Suprapubic skin (tissue), 4 donors: ENCODE results near the gene MRC2.

ENCODE experiments used
- POLR2A ChIP-seq, 2 donors: fragments of 450-650 bp; IDR thresholded peaks; one replicate each; pipeline ENCODE4 v1.6.1; 2017; ENCODE audit warnings: antibody characterized with exemption in 2 of 2, mild to moderate bottlenecking in 2 of 2, moderate library complexity in 2 of 2
- POLR2AphosphoS5 ChIP-seq, 3 donors: sonication (generic); formaldehyde crosslinking; IDR thresholded peaks; one replicate each; pipeline ENCODE4 v1.6.1; 2017; ENCODE audit warnings: antibody characterized with exemption in 3 of 3
- TF ChIP-seq, protein P1 (sequence below), 2 donors: fragments of 200-600 bp in 1 of 2; fragments of 450-650 bp in 1 of 2; sonication (generic) in 1 of 2; IDR thresholded peaks; one replicate each; pipeline ENCODE4 v1.5.1; 2016 to 2019; ENCODE audit warnings: antibody characterized with exemption in 2 of 2, mild to moderate bottlenecking in 1 of 2, moderate library complexity in 1 of 2

DNA sequence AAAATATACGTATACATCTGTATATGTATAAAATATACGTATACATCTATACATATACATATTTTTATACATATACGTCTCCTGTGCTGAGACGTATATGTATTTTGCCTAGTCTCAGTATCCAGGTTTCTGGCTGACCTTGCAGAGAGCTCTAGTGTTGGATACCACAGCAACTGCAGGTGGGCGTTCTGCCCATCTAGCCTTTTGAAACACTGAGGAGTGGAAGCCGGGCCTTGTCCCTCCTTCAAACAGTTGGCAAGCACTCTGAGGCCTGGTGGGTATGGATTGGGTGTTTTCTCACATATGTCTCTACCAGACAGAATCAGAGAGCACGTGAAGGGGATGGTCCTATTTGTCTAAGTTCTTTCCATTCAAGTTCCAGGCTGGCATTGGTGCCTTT, 39.4 kb upstream of the MRC2 start:
- TF ChIP-seq, protein P1, sequence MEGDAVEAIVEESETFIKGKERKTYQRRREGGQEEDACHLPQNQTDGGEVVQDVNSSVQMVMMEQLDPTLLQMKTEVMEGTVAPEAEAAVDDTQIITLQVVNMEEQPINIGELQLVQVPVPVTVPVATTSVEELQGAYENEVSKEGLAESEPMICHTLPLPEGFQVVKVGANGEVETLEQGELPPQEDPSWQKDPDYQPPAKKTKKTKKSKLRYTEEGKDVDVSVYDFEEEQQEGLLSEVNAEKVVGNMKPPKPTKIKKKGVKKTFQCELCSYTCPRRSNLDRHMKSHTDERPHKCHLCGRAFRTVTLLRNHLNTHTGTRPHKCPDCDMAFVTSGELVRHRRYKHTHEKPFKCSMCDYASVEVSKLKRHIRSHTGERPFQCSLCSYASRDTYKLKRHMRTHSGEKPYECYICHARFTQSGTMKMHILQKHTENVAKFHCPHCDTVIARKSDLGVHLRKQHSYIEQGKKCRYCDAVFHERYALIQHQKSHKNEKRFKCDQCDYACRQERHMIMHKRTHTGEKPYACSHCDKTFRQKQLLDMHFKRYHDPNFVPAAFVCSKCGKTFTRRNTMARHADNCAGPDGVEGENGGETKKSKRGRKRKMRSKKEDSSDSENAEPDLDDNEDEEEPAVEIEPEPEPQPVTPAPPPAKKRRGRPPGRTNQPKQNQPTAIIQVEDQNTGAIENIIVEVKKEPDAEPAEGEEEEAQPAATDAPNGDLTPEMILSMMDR (IDR thresholded peaks at IDR 0.05), result no peak
- TF ChIP-seq POLR2A (IDR thresholded peaks at IDR 0.05) (no peak), POLR2AphosphoS5 (IDR thresholded peaks at IDR 0.05) (no peak)
